ENCODE results near the gene PRSS16. TPM values are rescaled to one million over a fixed set of nuclear protein-coding genes. Genes with fewer than 3 reads are reported as not detected.

Gene PRSS16
- total and polyA plus RNA-seq, 9 of the 15 experiments (the other 6 are each of a cell fraction or from before 2014, with no cell fraction given): 4.5 to 21.3 (median 12.1) TPM

GRCh38 chr6:27273783-27274182 is 26.3 kb downstream of the PRSS16 start (continued):
- TF ChIP-seq HMBOX1 (IDR thresholded peaks at IDR 0.05) (0 out of 2 replicates have a peak, but pooled peaks have one; percentile 20), BCOR (IDR thresholded peaks at IDR 0.05) (no peak), TBP (optimal IDR thresholded peaks at IDR 0.05; ENCODE audit: low read depth, low read length) (peak; percentile 76), KLF13 (tag; IDR thresholded peaks at IDR 0.05; ENCODE audit: borderline replicate concordance, low read depth) (no peak), ZNF274 (IDR thresholded peaks at IDR 0.05; ENCODE audit: borderline replicate concordance, low read depth, low read length) (no peak), ZNF408 (CRISPR knock-in tag; IDR thresholded peaks at IDR 0.05; ENCODE audit: low read depth) (no peak), RBM15 (IDR thresholded peaks at IDR 0.05; ENCODE audit: insufficient read depth, low read length) (no peak), RBM17 (IDR thresholded peaks at IDR 0.05; ENCODE audit: borderline replicate concordance, low read depth, low read length) (no peak), TAF7 (tag; IDR thresholded peaks at IDR 0.05) (no peak), ZNF217 (CRISPR knock-in tag; IDR thresholded peaks at IDR 0.05) (no peak), GATAD2A (IDR thresholded peaks at IDR 0.05) (no peak), ZBTB7A (IDR thresholded peaks at IDR 0.05; ENCODE audit: borderline replicate concordance, control insufficient read depth, low read depth, low read length) (peak; percentile 91), DEAF1 (CRISPR knock-in tag; IDR thresholded peaks at IDR 0.05) (no peak), POLR3A (IDR thresholded peaks at IDR 0.05; ENCODE audit: borderline replicate concordance, extremely low read depth, insufficient read depth, insufficient read length) (peak; percentile 40), SMAD2 (IDR thresholded peaks at IDR 0.05; ENCODE audit: low read depth, low read length) (no peak), ZNF655 (CRISPR knock-in tag; IDR thresholded peaks at IDR 0.05) (no peak), GTF3C2 (IDR thresholded peaks at IDR 0.05; ENCODE audit: borderline replicate concordance, extremely low read depth, insufficient read length) (peak; percentile 81)
- TF ChIP-seq, protein P1, sequence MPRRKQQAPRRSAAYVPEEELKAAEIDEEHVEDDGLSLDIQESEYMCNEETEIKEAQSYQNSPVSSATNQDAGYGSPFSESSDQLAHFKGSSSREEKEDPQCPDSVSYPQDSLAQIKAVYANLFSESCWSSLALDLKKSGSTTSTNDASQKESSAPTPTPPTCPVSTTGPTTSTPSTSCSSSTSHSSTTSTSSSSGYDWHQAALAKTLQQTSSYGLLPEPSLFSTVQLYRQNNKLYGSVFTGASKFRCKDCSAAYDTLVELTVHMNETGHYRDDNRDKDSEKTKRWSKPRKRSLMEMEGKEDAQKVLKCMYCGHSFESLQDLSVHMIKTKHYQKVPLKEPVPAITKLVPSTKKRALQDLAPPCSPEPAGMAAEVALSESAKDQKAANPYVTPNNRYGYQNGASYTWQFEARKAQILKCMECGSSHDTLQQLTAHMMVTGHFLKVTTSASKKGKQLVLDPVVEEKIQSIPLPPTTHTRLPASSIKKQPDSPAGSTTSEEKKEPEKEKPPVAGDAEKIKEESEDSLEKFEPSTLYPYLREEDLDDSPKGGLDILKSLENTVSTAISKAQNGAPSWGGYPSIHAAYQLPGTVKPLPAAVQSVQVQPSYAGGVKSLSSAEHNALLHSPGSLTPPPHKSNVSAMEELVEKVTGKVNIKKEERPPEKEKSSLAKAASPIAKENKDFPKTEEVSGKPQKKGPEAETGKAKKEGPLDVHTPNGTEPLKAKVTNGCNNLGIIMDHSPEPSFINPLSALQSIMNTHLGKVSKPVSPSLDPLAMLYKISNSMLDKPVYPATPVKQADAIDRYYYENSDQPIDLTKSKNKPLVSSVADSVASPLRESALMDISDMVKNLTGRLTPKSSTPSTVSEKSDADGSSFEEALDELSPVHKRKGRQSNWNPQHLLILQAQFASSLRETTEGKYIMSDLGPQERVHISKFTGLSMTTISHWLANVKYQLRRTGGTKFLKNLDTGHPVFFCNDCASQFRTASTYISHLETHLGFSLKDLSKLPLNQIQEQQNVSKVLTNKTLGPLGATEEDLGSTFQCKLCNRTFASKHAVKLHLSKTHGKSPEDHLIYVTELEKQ (CRISPR knock-in tag; IDR thresholded peaks at IDR 0.05): no peak

All from K562 (cell line).